ENCODE data around the gene PBX3. TPM values are rescaled to one million over a fixed set of nuclear protein-coding genes. Genes with fewer than 3 reads are reported as not detected.
A peak's percentile ranks its signal among the peaks of the same experiment; 100 is the strongest.
"Not testable (repeated sequence)": the region's sequence is repeated elsewhere in the genome, so short reads cannot be mapped to it uniquely, and the experiment has no call there.

Gene PBX3
- total RNA-seq, 2 donors from 2014 or later: 21.4 to 40.2 TPM

- DNase-seq (ENCODE audit: low spot score) (no peak), ATAC-seq (no peak)
- Mint-ChIP-seq H3K27ac (no peak overlapping the region), H3K9me3 (no peaks in the 10 kb centered on the region), H3K36me3 (no peaks in the 10 kb centered on the region), H3K4me3 (no peak overlapping the region), H3K27me3 (no peaks in the 10 kb centered on the region), H3K4me1 (ENCODE audit: low read depth in 2 of 2) (peaks cover 5 to 17% of the 10 kb centered on the region in 2 donors)
Observed at GRCh38 chr9:125772740-125773139, 25.6 kb downstream of the PBX3 start.

GRCh38 chr9:125774106-125774505 is 26.9 kb downstream of the PBX3 start:
- H3K27me3 Mint-ChIP-seq: no peaks in the 10 kb centered on the region
- no peaks in the 10 kb centered on the region for H3K36me3 Mint-ChIP-seq
- no peak overlapping the region for H3K4me3 Mint-ChIP-seq
- no peaks in the 10 kb centered on the region for H3K9me3 Mint-ChIP-seq
- DNase-seq (ENCODE audit: low spot score) (no peak), ATAC-seq (no peak)
- peaks cover 5 to 14% of the 10 kb centered on the region in 2 donors for H3K4me1 Mint-ChIP-seq (ENCODE audit: low read depth in 2 of 2)
- H3K27ac Mint-ChIP-seq: peak overlapping the region in 1 of 2 donors; percentile 18

DNA sequence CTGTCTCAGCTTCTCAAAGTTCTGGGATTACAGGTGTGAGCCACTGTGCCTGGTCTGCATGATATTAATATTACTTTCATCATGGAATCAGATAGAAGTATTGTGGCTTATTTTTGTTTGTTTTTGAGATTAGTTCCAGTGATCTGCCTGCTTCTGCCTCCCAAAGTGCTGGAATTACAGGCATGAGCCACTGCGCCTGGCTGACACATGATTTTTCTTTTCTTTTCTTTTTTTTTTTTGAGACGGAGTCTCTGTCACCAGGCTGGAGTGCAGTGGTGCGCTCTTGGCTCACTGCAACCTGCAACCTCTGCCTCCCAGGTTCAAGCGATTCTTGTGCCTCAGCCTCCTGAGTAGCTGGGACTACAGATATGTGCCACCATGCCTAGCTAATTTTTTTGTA is 29.6 kb downstream of the PBX3 start:
- peaks cover 5 to 14% of the 10 kb centered on the region in 2 donors for H3K4me1 Mint-ChIP-seq (ENCODE audit: low read depth in 2 of 2)
- not testable (repeated sequence) for H3K27me3 Mint-ChIP-seq; H3K9me3 Mint-ChIP-seq; H3K36me3 Mint-ChIP-seq; H3K4me3 Mint-ChIP-seq; ATAC-seq; H3K27ac Mint-ChIP-seq; DNase-seq (ENCODE audit: low spot score)

- not testable (repeated sequence) for H3K4me1 Mint-ChIP-seq (ENCODE audit: low read depth in 2 of 2); DNase-seq (ENCODE audit: low spot score); H3K4me3 Mint-ChIP-seq; ATAC-seq; H3K27me3 Mint-ChIP-seq; H3K27ac Mint-ChIP-seq; H3K9me3 Mint-ChIP-seq; H3K36me3 Mint-ChIP-seq
Observed at GRCh38 chr9:125778538-125779219, 31.5 kb downstream of the PBX3 start.

DNA sequence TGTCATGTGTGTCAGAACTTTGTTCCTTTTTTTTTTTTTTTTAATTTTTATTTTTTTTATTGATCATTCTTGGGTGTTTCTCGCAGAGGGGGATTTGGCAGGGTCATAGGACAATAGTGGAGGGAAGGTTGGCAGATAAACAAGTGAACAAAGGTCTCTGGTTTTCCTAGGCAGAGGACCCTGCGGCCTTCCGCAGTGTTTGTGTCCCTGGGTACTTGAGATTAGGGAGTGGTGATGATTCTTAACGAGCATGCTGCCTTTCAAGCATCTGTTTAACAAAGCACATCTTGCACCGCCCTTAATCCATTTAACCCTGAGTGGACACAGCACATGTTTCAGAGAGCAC is 32.0 kb downstream of the PBX3 start:
- H3K4me1 Mint-ChIP-seq (ENCODE audit: low read depth in 2 of 2); H3K4me3 Mint-ChIP-seq; ATAC-seq; H3K36me3 Mint-ChIP-seq; H3K27ac Mint-ChIP-seq; H3K9me3 Mint-ChIP-seq; DNase-seq (ENCODE audit: low spot score); H3K27me3 Mint-ChIP-seq: not testable (repeated sequence)

DNA sequence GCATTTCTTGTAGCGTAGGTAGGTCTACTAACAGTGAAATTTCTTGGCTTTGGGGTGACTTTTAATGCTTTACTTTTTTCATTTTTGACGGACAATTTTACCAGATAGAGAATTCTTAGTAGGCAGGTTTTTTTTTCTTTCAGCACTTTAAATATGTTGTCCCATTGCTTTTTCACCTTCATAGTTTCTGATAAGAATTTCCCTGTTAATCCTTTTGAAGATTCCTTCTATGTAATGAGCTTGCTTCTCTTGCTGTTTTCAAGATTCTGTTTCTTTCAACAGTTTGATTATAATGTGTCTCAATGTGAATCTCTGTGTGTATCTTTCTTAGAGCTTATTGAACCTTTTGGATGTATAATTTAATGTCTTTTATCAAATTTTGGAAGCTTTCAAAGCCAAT is 35.5 kb downstream of the PBX3 start:
- Mint-ChIP-seq H3K4me3 (no peak overlapping the region), H3K36me3 (no peaks in the 10 kb centered on the region), H3K27me3 (no peaks in the 10 kb centered on the region), H3K9me3 (no peaks in the 10 kb centered on the region), H3K27ac (no peak overlapping the region), H3K4me1 (ENCODE audit: low read depth in 2 of 2) (peaks cover 12 to 19% of the 10 kb centered on the region in 2 donors)
- no peak for ATAC-seq
- DNase-seq (ENCODE audit: low spot score): no peak

DNA sequence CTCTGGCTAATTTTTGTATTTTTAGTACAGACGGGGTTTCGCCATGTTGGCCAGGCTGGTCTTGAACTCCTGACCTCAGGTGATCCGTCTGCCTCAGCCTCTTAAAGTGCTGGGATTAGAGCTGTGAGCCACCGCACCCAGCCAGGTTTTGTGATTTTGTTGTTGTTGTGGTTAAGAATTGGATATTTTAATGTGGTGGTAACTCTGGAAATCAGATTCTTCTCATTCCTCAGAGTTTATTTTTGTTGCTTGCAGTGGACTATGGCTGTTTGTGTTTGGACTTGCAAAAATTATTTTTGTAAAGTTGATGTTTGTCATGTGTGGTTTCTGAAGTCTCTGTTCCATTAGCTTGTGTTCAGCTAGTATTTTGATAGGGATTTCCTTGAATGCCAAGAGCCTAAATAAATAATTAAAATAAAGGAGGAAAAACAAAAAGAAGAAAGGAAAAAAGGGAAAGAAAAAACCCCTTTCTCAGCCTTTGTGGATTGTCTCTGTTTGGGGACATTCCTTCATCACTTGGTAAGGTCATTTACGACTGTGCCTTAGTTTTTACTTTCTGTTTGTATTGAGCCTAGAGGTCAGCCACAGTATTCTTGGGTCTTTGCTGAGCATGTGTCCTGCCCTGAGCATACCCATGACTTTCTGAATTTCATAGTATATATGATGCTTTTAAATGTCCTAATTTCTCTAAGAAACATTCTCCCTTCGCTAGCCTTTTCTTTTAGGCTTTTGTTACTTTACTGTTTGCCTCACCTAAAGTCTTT is 37.3 kb downstream of the PBX3 start:
- Mint-ChIP-seq H3K9me3 (no peaks in the 10 kb centered on the region), H3K27ac (peak overlapping the region in 1 of 2 donors; percentile 8), H3K27me3 (no peaks in the 10 kb centered on the region), H3K4me3 (peak overlapping the region; percentile 2), H3K4me1 (ENCODE audit: low read depth in 2 of 2) (peaks cover 18 to 28% of the 10 kb centered on the region in 2 donors), H3K36me3 (no peaks in the 10 kb centered on the region)
- no peak for DNase-seq (ENCODE audit: low spot score)
- ATAC-seq: no peak

GRCh38 chr9:125785248-125785751 is 38.1 kb downstream of the PBX3 start:
- Mint-ChIP-seq H3K36me3 (no peaks in the 10 kb centered on the region), H3K27ac (peak overlapping the region in 1 of 2 donors; percentile 8)
- ATAC-seq: no peak

DNA sequence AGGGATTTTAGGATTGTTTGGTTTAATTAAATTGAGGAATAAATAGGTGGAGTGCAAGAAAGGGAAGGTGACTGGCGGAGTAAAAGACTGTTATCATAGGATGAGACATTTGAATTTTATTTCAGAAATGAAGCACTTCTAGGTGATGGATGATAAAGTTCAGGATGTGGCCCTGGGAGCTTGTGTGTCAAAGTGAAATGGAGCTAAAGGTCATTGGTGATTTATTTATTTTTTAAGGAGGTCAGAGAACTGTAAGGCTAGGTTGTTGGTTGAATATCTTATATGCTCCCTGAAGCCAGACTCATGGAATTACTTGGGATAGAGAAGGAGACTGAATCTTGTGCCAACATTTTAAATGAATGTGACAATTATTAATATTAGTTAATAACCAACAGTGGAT is 40.5 kb downstream of the PBX3 start:
- Mint-ChIP-seq H3K27ac (no peak overlapping the region), H3K9me3 (no peaks in the 10 kb centered on the region), H3K36me3 (no peaks in the 10 kb centered on the region), H3K4me3 (no peak overlapping the region), H3K27me3 (no peaks in the 10 kb centered on the region), H3K4me1 (ENCODE audit: low read depth in 2 of 2) (peaks cover 22 to 28% of the 10 kb centered on the region in 2 donors)
- no peak for ATAC-seq
- DNase-seq (ENCODE audit: low spot score): no peak

More at GRCh38 chr9:125785248-125785751, 38.1 kb downstream of the PBX3 start:
- Mint-ChIP-seq H3K27me3 (no peaks in the 10 kb centered on the region), H3K4me3 (peak overlapping the region; percentile 2), H3K9me3 (no peaks in the 10 kb centered on the region), H3K4me1 (ENCODE audit: low read depth in 2 of 2) (peaks cover 18 to 28% of the 10 kb centered on the region in 2 donors)
- no peak for DNase-seq (ENCODE audit: low spot score)

GRCh38 chr9:125789196-125789595 is 42.0 kb downstream of the PBX3 start:
- ATAC-seq: no peak
- no peak for DNase-seq (ENCODE audit: low spot score)

DNA sequence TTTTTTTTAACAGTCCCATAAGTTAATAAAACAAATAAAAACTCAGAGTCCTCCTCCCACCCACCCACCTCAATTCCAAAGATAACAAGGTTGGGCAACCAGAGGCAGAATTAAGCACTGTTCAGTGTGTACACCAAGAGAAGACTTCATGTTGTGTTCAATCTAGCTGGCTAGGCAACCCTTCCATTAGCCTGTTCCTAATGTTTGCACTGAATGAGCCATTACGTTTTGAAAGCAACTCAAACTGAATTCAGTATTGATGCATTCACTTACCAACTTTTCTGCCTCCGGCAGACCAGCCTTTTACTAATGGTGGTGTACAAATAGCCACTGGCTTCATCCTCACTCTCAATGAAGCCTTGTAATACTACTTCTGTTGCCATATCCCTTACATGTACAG is 47.5 kb downstream of the PBX3 start:
- no peak overlapping the region for H3K27ac Mint-ChIP-seq
- ATAC-seq (no peak), DNase-seq (ENCODE audit: low spot score) (no peak)
- no peaks in the 10 kb centered on the region for H3K27me3 Mint-ChIP-seq
- H3K9me3 Mint-ChIP-seq: no peaks in the 10 kb centered on the region
- H3K4me3 Mint-ChIP-seq: no peak overlapping the region
- H3K4me1 Mint-ChIP-seq (ENCODE audit: low read depth in 2 of 2): peaks cover 0 to 4% of the 10 kb centered on the region in 2 donors
- H3K36me3 Mint-ChIP-seq: no peaks in the 10 kb centered on the region

More at GRCh38 chr9:125789196-125789595, 42.0 kb downstream of the PBX3 start:
- H3K4me1 Mint-ChIP-seq (ENCODE audit: low read depth in 2 of 2): peaks cover 22 to 28% of the 10 kb centered on the region in 2 donors
- no peaks in the 10 kb centered on the region for H3K27me3 Mint-ChIP-seq
- H3K9me3 Mint-ChIP-seq: no peaks in the 10 kb centered on the region
- H3K4me3 Mint-ChIP-seq: no peak overlapping the region
- H3K27ac Mint-ChIP-seq: no peak overlapping the region
- no peaks in the 10 kb centered on the region for H3K36me3 Mint-ChIP-seq

GRCh38 chr9:125795970-125796596 is 48.9 kb downstream of the PBX3 start:
- DNase-seq (ENCODE audit: low spot score) (no peak), ATAC-seq (no peak)
- no peak overlapping the region for H3K27ac Mint-ChIP-seq
- H3K9me3 Mint-ChIP-seq: no peaks in the 10 kb centered on the region
- no peaks in the 10 kb centered on the region for H3K36me3 Mint-ChIP-seq
- peaks cover 0 to 4% of the 10 kb centered on the region in 2 donors for H3K4me1 Mint-ChIP-seq (ENCODE audit: low read depth in 2 of 2)
- no peaks in the 10 kb centered on the region for H3K27me3 Mint-ChIP-seq
- H3K4me3 Mint-ChIP-seq: no peak overlapping the region

GRCh38 chr9:125797930-125798329 is 50.8 kb downstream of the PBX3 start:
- Mint-ChIP-seq H3K27me3 (no peaks in the 10 kb centered on the region), H3K4me3 (no peak overlapping the region), H3K27ac (no peak overlapping the region), H3K9me3 (no peaks in the 10 kb centered on the region), H3K4me1 (ENCODE audit: low read depth in 2 of 2) (no peaks in the 10 kb centered on the region), H3K36me3 (no peaks in the 10 kb centered on the region)
- ATAC-seq: no peak
- DNase-seq (ENCODE audit: low spot score): no peak

DNA sequence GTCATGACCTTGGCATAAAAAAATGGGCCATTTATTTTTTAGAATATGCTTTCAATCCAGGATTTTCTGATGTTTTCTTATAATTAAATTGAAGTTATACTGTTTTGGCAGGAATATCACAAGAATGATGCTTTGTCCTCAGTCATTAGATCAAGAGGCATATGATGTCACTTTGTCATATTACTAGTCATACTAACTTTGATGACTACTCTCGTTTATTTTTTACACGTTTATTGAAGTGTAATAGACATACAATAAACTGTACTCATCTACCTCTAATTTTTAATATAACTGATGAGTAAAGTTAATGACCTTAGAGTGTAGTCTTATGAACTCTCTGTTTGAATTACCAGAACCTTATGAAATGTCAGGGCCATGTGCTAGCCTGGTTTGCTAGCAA is 56.4 kb downstream of the PBX3 start:
- Mint-ChIP-seq H3K27me3 (no peaks in the 10 kb centered on the region), H3K36me3 (no peaks in the 10 kb centered on the region), H3K27ac (no peak overlapping the region), H3K4me3 (no peak overlapping the region), H3K9me3 (no peaks in the 10 kb centered on the region), H3K4me1 (ENCODE audit: low read depth in 2 of 2) (no peaks in the 10 kb centered on the region)
- DNase-seq (ENCODE audit: low spot score) (no peak), ATAC-seq (no peak)

Measured in natural killer cell treated with Interleukin-12 subunit alpha and Interleukin-12 subunit beta and Interleukin-15 and Interleukin-18, amount 100 ng/mL, for 72 hours (primary cell).